GM04504 (cell line): ENCODE results near the gene HHAT.
"Not testable (repeated sequence)": the region's sequence is repeated elsewhere in the genome, so short reads cannot be mapped to it uniquely, and the experiment has no call there.

Experiments used
- DNase-seq: peaks from one replicate; pipeline ENCODE4 v3.0.0-alpha.2; 2012; ENCODE audit warnings: low read depth

Gene HHAT

DNA sequence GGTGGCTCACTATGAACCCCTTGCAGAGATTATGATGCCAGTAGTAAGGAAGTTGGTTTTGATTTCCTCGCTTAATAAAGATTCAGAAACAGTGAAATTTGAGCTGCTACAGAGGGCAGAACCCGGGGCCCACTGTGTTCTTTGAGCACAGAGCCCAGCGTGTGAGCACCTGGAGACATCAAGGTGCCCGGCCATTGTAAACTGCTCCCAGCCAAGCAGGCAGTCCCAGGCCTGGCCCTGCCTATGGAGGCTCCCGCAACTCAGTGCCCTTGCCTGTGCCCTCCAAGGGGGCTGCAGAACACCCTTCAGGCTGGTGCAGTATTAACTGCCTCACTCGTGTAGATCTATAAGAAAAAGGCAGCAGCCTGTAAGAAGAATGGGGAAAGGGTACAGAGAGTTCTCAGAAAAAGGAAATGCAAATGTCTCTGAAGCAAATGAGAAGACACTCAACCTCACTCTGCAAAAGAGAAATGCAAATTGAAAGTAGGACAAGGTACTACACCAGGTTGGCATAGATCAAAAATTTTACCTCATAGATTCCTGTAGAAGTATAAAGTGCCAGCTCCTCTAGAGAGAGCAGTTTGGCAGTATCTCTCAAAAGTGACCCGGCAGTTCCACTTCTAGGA, 323.7 kb downstream of the HHAT start:
- DNase-seq = no peak

DNA sequence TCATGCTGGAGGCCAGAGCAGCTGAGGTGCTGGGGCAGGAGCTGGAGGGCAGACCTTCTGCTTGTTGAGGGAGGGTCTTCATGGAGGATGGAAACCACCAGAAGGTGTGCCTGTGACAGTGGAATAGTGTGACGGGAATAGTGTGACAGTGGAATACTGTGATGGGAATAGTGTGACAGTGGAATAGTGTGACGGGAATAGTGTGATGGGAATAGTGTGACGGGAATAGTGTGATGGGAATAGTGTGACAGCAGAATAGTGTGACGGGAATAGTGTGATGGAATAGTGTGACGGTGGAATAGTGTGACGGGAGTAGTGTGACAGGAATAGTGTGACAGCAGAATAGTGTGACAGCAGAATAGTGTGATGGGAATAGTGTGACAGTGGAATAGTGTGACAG, 325.1 kb downstream of the HHAT start:
- DNase-seq = no peak

DNA sequence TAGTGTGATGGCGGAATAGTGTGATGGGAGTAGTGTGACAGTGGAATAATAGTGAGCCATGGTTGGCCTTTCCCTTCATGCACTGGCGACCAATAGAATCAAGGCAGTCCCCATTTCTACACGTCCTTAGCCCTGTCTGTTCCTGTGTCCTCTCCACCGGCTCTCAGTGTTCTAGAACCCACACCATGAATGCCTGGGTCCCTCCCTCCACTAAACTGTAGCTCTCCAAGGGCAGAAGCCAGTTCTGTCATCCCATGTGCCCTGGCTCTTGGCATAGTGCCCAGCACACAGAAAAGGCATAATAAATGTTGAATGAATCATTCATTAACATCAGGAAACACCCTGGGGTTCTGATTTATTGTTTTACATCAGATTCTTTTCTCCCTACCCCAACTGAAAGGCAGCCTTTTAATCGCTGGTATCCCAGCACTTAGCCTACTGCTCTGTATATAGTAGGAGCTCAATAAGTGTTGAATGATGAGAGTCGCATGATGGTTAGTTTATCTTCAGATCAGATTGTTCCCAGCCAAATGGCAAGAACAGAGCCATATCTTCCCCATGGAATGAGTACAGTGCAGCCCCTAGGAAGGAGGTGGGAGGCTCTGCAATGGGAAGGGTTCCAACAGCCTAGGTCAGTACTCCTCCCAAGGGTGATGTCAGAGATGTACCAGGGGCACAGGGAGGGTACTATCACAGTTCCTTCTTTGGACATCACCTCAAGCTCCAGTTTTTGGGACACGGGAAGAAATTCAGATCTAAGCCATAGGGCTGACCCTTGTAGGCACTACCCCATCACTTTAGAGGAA, 325.7 kb downstream of the HHAT start:
- no peak for DNase-seq

DNA sequence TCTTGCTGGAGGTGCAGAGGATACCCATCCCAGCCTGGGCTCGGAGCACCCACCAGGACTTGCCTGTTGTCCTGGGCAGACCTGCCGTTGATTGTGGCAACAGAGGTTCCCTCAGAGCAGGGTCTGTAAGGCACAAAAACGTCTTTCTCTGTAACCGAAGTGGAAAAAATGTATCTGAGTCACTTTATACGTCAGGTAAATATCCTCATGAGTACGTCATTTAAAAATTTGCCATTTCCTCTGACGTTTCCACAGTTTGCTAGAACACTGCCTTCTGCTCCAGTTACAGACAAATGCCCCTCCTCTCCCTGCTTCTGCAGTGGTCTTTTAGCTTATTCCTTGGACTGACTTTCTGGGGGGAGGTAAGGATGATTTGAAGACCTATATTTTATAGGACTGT, 326.8 kb downstream of the HHAT start:
- no peak for DNase-seq

DNA sequence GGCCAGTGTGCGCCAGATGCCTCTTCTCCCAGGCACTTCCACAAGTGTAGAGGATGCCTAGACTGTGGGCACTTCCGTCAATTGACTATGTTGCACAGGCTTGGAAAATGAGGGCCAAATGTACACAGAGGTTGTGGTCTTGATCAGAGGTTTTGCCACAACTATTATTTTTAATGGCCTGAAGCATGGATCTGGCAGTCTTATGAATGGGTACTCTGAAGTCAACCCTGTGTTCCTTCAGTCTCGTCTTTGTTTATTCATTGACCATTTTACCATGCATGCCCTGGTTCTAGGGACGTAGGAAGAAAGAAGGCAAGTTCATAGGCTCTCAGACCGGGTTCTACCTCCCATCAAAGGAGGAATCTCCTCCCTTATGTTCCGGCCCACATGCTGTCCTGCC, 329.1 kb downstream of the HHAT start:
- no peak for DNase-seq

DNA sequence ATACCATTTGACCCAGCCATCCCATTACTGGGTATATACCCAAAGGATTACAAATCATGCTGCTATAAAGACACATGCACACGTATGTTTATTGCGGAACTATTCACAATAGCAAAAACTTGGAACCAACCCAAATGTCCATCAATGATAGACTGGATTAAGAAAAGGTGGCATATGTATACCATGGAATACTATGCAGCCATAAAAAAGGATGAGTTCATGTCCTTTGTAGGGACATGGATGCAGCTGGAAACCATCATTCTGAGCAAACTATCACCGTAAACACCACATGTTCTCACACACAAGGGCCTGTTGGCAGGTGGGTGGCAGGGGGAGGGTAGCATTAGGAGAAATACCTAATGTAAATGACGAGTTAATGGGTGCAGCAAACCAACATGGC, 332.8 kb downstream of the HHAT start:
- not testable (repeated sequence) for DNase-seq

DNA sequence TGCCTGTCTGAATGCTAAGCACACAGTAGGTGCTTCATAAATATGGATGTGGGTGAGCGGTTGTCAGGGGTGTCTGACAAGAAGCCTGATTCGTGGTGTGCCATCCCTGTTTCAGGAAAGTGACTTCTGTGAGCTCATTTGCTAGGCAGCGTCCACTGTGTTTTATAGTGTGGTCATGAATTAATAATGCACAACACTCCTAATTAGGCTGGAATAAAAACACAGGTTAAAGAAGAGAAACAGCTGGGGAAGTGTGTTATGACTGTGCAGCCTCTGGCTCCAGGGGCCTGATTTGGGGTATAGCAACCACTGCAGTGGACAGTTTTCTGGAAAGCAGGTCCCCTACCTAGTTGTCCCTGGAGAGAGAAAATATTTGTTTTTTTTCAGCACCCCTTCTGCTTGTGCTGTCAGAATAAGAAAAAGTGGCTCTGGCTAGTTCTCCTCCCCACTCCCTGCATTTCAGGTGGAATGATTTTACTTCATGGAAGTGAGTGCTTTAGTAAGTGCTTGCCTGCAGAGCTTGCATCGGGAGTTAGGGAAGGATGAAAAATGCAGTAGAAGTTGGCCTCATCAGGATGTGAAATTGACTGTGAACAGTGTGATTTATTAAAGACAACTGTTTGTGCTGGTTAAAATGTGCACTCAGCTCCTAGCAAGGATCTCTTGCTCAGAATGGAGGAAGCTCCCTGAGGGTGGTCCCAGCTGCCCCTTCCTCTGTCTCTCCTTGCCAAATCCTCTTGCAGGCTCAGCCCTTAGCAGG, 333.8 kb downstream of the HHAT start:
- no peak for DNase-seq

DNA sequence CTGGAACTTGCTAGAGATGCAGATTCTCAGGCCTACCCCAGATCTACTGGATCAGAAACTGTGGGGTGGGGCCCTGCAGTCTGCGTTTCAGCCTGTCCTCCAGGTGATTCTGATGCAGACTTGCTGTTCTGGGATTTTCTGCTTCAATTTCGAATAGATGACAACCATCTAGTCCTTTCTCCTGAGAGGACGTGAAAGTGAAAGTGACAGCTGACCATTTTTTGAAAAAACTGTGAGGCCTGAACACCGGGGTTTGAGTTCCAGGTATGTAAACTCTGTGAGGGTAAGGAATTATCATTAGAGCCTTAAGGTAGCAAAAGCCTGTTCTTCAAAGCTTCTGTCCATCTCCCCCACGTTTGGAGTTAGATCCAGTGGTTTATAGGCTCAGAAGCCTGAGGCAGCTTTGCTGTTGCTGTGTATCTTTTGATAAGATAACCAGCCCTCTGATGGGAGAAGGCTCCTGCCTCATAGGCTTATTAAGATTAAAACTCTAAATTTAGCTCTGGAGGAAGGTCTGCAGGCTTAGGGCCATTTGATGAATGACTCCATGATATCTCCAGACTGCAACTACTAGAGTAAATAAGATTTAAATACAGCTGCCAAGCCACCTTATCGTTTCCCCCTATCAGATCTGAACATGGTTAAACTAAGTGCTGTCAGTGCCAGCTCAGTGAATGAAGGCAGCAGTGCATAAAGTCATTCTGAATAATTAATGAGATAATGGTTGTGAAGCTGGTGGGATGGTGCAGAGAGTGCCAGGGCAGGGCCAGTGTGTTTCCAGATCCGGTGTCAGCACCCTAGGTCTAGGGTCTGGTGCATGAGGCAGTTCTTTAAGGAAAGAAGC, 335.2 kb downstream of the HHAT start:
- DNase-seq = no peak

DNA sequence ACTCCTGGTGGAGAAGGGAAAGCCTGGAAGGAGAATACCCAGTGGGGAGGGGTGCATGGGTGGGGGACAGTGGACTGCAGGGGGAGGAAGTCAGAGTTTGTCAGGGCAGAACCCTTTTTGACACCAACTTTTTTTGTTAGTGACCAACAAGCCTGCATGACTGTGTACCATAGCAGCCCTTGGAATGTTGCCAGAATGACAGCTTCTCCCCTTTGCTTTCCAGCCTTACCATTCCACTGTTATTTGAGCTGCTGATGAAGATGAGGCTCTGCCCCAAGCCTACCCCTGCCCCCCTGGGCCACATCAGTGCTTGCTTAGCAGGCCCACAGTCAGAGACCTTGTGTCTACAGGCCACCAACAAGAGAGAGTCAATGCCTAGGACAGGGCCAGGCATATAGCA, 341.2 kb downstream of the HHAT start:
- no peak for DNase-seq

DNA sequence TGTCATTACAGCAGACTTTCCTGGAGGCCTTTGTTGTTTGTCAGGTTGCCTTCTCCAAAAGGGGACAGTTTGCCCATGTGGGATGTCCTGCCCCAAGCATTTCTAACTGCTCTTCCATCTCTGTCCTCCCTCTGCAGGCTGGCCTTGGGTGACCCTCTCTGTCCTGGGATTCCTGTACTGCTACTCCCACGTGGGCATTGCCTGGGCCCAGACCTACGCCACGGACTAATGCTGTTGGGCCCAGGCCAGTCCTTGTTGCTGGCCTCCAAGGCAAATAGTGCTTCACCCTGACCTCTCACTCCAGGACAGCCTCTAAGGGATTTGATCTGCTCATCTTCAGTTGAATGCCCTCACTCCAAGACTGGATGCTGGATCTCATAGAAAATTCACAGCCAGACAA, 345.4 kb downstream of the HHAT start:
- DNase-seq = no peak

DNA sequence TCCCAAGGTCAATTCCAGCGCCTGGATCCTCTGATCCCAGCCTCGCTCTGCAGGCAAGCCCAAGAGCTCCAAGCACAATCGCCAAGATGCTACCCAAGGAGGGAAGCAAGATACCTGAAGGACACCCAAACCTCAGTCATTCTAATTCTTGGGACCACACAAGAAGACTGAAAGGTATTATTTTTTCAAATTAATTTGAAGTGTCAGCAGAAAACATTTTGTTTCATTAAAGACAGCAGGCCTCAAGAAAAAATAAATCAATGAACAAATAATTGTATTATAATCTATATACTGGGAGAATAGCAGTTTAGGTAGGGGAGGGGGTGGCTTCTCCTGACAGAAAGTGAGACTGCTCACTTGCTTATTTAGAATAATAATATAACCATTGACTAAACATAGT, 347.8 kb downstream of the HHAT start:
- no peak for DNase-seq

DNA sequence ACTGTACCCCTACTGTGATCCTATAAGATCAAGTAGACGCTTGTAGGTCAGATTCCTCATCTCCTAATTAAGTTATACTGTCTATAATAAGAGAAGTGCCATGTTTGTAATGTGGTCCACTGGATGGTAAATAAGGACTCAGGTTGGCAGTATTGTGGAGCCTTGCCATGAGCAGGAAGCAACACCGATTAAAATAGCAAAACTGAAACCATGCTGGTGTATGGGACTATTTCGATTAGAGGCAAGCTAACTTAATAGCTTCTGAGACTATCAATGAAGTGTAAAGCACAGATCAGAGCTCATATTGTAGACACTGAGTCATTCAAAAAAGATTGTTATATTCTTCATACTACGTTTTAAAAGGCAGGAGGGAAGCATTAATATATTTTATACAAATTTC, 348.8 kb downstream of the HHAT start:
- DNase-seq = no peak

DNA sequence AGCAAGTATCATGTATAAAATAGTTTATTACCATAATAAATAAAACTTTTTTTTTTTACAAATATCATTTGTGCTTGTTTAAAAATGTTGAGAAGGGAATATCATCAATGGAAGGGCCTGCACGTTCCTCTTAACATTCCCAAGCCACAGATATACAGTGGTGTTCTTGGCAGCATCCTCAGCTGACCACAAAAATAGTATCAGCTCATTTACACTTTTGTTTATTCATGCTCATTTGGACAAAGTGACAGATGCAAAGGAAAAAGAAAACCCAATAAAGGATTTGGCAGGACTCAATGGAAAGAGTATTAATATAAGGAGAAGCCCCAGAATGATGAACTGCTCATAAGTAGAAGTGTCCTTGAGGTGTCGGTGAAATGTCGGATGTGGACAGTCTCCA, 349.6 kb downstream of the HHAT start:
- no peak for DNase-seq

DNA sequence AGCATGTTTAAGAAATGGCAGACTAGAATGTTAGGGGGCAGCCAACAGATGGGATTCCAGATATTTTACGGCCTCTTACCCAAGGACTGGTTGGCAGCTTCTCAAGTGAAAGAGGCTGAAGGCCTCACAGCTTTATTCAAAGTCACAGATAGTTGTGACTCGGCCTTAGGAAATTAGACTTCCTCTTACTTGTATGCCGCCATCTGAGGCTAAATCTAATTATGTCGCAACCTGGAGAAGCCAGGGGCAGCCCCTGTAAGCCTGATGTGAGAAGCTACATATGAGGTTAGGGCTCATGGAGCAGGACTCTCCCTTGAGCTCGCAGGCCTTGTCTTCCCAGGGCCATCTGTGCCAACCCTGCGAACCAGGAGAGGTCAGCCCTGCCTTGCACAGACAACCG, 352.5 kb downstream of the HHAT start:
- DNase-seq = no peak

DNA sequence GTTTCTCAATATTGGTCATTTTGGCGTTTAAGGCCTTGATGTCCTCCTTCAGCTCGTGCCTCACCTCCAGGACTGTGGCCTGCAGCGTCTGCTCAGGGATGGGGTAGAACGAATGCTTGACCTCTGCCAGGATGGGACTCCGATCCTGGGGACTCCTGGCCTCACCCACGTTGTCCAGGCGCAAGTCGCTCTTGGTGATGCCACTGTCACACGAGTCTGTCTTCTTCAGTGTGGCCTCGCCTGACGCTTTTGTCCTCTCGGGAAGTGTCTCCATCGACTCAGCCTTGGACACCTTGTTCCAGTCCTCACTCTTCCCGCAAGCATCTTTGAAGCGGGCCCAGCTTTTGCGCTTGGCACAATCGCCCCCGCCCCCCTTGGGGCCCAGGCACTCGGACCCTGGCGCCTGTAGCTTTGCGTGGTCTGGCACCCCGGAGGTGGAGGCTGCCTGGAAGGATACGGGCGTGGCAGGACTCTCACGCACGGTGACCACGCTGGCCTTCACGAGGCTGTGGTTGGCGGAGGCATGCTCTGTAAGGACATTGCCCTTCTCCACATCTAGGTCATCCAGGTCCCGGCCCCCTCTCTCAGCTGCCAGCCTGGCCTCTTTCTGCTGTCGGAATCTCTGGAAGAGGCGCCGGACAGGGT, 354.8 kb downstream of the HHAT start:
- DNase-seq = no peak

DNA sequence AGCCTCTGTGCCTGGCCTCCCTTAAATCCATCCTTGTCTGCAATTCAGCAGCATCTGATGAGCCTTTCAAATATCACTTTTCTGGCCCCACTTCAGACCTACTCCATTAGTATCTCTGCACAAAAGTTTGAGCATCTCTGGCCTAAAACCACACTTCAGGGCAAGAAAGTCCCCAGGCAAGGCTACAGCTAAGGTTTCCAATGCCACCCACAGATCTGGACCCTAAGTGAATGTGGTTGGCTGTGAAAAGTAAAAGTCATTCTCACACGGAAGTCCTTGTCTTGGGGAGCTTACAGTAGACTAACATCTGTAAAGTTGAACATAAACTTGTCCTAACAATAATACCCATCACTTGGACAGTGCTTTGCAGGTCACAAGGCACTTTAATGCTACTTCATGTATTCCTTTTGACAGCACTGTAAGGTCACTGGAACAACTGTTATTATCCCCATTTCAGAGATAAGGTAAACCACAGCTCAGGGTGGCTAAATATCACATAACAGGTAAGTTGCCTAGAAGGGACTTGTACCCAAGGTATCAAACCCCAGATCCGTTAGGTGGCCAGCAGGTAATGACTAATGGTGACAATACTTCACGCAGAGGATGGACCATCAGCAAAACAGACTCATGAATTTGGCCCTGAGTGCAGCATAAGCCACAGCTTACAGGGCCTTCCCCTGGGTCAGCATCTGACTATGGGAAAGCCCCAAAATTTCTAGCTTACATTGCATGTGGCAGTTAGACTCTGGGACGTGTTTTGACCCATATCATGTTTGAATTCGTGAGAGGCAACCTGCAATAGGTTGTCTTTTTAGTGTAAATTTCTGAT, 356.0 kb downstream of the HHAT start:
- no peak for DNase-seq

DNA sequence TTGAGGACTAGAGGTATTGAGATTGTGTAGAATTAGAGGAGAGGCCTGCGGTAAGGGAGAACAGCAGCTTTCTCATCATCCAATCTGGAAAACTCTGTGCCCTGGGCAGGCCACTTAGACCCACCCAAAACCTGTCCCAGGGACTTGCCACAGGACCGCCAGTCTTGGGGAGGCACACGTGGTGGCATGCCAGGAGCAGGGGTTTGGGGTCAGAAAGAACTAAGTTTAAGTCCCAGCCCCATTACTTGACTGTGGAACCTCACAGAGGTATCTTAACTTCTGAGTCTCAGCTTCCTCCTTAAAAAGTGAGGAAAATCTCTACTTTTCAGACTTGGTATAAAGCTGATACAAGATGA, 356.6 kb downstream of the HHAT start:
- no peak for DNase-seq

DNA sequence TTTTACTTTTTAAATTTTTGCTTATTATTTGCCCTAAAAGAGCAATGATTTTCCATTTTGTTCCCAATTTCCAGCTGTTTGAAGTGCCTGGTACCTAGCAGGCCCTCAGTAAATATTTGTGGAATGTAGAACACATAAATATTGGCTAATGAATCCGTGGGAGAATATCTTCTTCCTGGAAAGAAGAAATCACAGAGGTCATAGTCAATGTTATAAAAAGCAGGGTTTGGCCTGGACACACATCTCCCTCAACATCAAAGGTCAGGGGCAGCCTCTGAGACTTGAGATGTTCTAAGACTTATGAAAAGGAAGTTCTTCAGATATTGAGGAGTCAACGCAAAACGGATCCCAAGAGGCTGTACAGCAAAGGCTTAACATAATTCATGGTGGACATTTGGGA, 358.1 kb downstream of the HHAT start:
- DNase-seq = no peak

DNA sequence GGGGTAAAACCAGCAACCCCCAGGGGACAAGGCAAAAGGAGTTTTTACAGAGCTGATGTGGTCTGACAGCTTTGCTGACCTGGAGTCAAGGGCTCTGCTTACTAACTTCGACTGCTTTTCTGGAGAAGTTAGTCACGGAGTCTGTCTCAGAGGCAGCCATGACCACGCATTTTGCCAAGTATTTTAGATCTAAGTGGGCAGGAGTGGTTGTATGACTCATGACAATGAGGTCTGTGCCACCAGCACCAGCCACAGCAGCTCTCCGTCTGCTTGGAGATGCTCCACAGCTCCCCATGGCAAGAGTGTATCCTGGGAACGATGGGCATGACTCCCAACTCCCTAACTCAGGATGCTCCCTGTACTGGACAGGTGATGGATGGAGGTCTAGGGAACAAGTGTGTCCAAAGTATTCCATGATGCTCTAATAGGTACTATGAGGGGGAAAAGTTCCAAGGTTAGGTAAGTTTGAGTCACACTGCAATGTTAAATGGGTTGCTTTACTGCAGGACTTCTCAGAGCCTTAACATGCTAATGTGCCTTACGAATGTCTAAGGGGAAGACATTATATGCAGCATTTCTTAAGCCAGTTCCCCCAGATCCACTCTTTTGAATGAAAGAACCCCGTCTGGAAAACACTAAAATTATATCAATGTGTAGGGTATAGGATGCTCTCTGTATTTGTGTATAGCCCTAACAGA, 359.0 kb downstream of the HHAT start:
- no peak for DNase-seq

DNA sequence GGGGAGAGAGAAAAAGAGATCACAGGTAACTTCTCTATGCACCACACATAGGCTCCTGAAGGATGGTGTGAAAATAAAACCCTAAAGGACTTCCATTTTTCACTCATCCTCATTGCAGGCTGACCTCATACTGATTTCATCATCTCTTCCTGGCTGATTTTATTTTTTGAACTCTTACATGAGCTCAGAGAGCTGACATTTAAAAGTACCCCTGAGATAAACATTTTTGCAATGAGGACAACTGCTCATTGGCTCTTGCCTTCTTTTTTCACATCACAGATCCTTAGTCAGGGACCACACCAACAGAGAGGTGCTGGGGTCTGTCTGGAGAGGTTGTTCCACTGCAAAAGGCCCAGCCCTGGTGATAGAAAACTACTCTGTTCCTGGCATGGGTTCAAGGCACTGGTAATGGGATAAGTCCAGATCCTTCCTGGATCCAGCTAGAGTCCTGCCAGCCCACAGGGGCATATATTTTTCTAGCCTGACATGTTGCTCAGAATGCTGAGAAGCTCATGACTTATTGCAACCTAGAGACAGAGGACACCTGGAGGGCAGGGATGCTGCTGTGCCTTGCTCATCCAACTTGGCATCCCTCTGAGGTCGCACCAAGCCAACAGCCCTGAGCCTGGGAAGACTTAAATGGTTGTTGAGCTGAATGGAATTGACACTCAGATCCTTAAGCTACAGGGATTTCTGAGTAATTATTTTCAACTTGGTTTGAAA, 360.0 kb downstream of the HHAT start:
- DNase-seq = no peak
